T-helper 1 cell treated with Interleukin-12 subunit alpha and Interleukin-12 subunit beta and Interleukin-4 antibody, amounts not matched to agents 30 μg/mL and 1 μg/mL, for 36 hours (primary cell): Measurements from ENCODE around the gene LYAR.
"Not testable (repeated sequence)": the region's sequence is repeated elsewhere in the genome, so short reads cannot be mapped to it uniquely, and the experiment has no call there.

ENCODE experiments used
- H3K27ac Mint-ChIP-seq: one replicate; pipeline ENCODE4 v1.8.0; 2021; ENCODE audit warnings: mild to moderate bottlenecking, mixed read lengths
- H3K27me3 Mint-ChIP-seq: one replicate; pipeline ENCODE4 v1.8.0; 2021; ENCODE audit warnings: low read depth, mixed read lengths
- H3K36me3 Mint-ChIP-seq: one replicate; pipeline ENCODE4 v1.8.0; 2021; ENCODE audit warnings: low read depth, mixed read lengths
- H3K4me1 Mint-ChIP-seq: one replicate; pipeline ENCODE4 v1.8.0; 2021; ENCODE audit warnings: low read depth, mixed read lengths
- H3K4me3 Mint-ChIP-seq: one replicate; pipeline ENCODE4 v1.8.0; 2021; ENCODE audit warnings: mild to moderate bottlenecking, moderate library complexity, mixed read lengths
- H3K9me3 Mint-ChIP-seq: one replicate; pipeline ENCODE4 v1.8.0; 2021; ENCODE audit warnings: mixed read lengths

LYAR gene

DNA sequence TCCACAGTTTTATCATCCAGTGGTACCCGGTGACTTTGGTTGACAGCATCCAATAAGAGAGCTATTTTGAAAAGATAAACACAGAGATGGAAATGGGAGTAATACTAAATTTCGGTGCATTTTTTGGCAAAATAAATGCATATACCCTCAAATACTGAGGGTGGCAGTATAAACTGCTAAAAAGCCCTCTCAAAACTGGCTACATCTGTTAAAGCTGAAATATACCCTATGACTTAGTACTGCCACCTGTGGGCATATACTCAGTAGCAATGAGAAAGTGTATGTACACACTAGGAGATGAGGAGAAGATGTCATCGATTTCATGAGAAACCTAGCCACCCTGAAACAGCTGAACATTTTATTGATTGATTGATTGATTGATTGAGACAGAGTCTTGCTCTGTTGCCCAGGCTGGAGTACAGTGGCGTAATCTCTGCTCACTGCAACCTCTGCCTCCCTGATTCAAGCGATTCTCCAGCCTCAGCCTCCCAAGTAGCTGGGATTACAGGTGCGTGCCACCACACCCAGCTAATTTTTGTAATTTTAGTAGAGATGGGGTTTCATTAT is 29.7 kb downstream of the LYAR start:
- Mint-ChIP-seq H3K27ac (no peak overlapping the region), H3K27me3 (peaks cover 7% of the 10 kb centered on the region), H3K36me3 (no peaks in the 10 kb centered on the region)

GRCh38 chr4:4259484-4260100 is 30.4 kb downstream of the LYAR start:
- no peak overlapping the region for H3K27ac Mint-ChIP-seq
- no peak overlapping the region for H3K4me3 Mint-ChIP-seq
- H3K9me3 Mint-ChIP-seq: no peaks in the 10 kb centered on the region
- peaks cover 3% of the 10 kb centered on the region for H3K4me1 Mint-ChIP-seq
- H3K27me3 Mint-ChIP-seq: peaks cover 11% of the 10 kb centered on the region
- H3K36me3 Mint-ChIP-seq: no peaks in the 10 kb centered on the region

More for the DNA sequence above, 29.7 kb downstream of the LYAR start:
- Mint-ChIP-seq H3K9me3 (no peaks in the 10 kb centered on the region), H3K4me3 (no peak overlapping the region), H3K4me1 (peaks cover 3% of the 10 kb centered on the region)

- H3K27ac Mint-ChIP-seq, H3K36me3 Mint-ChIP-seq, H3K9me3 Mint-ChIP-seq, H3K4me1 Mint-ChIP-seq, H3K4me3 Mint-ChIP-seq: not testable (repeated sequence)
- H3K27me3 Mint-ChIP-seq: peaks cover 14% of the 10 kb centered on the region
These were observed 32.2 kb downstream of the LYAR start for GRCh38 chr4:4257705-4258104.

DNA sequence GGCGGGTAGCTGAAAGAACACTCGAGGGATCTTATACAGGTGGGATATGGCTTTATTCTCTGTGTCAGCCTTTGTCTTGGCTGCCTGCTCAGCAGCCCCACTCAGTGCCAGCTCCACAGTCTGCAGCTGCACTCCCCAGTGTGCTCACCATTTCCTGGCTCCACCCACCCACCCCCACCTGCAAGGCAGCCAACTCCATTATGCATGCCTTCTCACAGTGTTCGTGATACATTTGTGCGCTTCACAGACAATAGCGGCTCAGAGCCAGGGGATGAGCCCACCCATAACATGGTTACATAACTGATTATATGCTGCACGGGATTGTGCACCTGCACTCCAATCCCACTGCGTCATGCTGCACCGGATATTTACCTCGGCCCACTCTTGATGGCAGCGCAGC is 33.2 kb downstream of the LYAR start:
- Mint-ChIP-seq H3K4me3 (no peak overlapping the region), H3K36me3 (no peaks in the 10 kb centered on the region), H3K9me3 (no peaks in the 10 kb centered on the region), H3K4me1 (peaks cover 3% of the 10 kb centered on the region), H3K27me3 (peaks cover 14% of the 10 kb centered on the region), H3K27ac (no peak overlapping the region)

DNA sequence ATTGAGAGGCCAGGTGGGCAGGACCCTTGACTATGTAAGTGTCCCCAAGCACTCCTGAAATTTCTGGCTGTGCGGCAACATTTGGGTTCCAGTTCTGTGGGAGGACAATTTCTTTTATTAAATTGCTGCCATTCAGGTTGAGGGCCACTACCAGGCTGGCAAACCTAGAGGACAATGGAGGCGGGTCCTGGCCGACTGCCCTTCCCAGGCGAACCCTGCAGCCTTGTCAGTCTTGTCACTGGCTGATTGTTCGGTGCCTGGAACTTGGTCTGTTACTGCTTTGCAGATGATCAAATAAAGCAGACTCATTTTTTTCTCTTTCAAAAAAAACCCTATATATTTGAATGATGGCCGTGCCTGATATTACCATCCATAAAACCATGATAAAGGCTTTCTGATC is 35.3 kb downstream of the LYAR start:
- Mint-ChIP-seq H3K4me3 (no peak overlapping the region), H3K4me1 (no peaks in the 10 kb centered on the region), H3K36me3 (no peaks in the 10 kb centered on the region), H3K27me3 (peaks cover 9% of the 10 kb centered on the region), H3K27ac (no peak overlapping the region), H3K9me3 (no peaks in the 10 kb centered on the region)

GRCh38 chr4:4254199-4254598 is 35.8 kb downstream of the LYAR start:
- Mint-ChIP-seq H3K27ac (no peak overlapping the region), H3K36me3 (no peaks in the 10 kb centered on the region), H3K9me3 (no peaks in the 10 kb centered on the region), H3K4me1 (peaks cover under 1% of the 10 kb centered on the region), H3K27me3 (peaks cover 8% of the 10 kb centered on the region), H3K4me3 (no peak overlapping the region)

DNA sequence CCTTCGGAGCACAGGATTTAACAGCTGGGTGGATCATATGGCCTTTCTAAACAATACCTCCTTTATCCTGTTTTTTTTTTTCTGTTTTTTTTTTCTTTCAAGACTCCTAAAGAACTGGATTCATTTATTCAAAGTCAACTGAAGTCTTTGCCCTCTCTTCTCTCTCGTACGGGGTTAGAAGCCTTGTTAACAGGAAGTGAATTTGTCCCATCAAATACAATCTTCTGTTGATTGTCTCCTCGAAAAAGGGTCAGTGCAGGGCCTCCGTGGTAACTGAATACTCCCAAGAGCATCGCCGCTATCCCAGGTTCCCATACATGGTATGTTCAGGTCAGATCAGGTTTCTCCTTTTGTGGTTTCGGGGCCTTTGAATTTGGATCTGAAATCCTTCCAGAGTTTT is 40.1 kb downstream of the LYAR start:
- peaks cover 11% of the 10 kb centered on the region for H3K36me3 Mint-ChIP-seq
- peaks cover 4% of the 10 kb centered on the region for H3K27me3 Mint-ChIP-seq
- no peak overlapping the region for H3K27ac Mint-ChIP-seq
- H3K4me1 Mint-ChIP-seq: peaks cover 22% of the 10 kb centered on the region
- H3K4me3 Mint-ChIP-seq: peak overlapping the region; percentile 36
- H3K9me3 Mint-ChIP-seq: no peaks in the 10 kb centered on the region

DNA sequence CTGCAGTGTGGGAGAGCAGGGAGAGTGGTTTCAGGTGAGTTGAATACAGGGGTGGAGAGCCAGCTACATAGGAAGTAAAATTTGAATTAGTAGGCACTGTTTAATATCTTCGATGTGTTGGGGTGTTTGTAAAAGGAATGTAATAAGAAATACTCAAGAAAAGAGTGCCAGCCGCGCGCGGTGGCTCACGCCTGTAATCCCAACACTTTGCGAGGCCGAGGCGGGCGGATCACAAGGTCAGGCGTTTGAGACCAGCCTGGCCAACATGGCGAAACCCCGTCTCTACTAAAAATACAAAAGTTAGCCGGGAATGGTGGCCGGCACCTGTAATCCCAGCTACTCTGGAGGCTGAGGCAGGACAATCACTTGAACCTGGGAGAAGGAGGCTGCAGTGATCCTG is 40.6 kb downstream of the LYAR start:
- not testable (repeated sequence) for H3K27ac Mint-ChIP-seq, H3K4me3 Mint-ChIP-seq, H3K27me3 Mint-ChIP-seq, H3K9me3 Mint-ChIP-seq
- peaks cover 23% of the 10 kb centered on the region for H3K4me1 Mint-ChIP-seq
- peaks cover 13% of the 10 kb centered on the region for H3K36me3 Mint-ChIP-seq

GRCh38 chr4:4248885-4249203 is 41.1 kb downstream of the LYAR start:
- Mint-ChIP-seq H3K9me3 (no peaks in the 10 kb centered on the region), H3K4me3 (peak overlapping the region; percentile 85), H3K27me3 (peaks cover 4% of the 10 kb centered on the region), H3K27ac (peak overlapping the region; percentile 98), H3K36me3 (peaks cover 16% of the 10 kb centered on the region), H3K4me1 (peaks cover 23% of the 10 kb centered on the region)

DNA sequence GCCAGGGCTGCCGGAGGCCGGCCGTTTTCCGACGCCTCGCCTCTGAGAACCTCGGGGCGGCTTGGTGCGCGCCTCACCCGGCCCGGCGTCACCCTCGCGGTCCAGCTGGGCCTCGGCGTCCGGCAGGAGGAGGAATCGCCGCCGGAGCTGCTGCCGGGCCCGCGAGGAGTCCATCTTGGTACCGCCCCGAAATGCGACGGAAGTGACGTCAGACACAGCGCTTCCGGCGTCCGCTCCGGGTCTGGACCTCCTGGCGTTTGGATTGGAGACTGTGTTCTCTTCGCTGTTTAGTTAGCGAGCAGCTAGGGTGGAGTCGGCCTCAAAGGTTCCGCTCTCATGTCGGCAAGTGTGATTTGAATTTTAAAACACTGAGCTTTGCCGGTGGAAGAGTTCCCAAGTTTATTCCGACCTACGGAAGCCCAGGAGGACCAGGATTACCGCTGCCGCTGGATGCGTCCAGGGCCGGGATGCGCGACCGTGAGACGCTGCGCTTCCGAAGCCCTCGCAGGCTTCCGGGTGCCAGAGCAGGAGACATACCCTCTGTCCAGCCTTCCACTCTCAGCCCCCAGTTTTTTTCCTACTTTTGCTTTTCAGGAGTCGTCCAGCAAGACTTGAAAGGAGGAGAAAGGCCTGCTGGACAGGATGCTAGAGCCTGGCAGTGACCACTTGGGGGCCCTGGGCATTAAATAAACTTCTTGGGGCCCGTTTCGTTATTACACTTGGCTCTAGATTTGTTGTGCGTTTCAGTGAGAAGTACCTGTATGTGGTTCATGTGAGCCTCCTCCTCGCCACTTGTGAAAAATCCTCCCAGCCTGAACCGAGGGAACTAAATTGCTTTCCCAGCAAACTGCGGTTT is 41.7 kb downstream of the LYAR start, which contains the start of gene TMEM128:
TSS of gene TMEM128 (minus strand) at position 195 of the 856 bp plus-strand sequence. CDS start at position 174, 21 bp downstream.
- Mint-ChIP-seq H3K27ac (peak within 1 kb of the TSS; percentile 98), H3K4me3 (peak within 1 kb of the TSS; percentile 85), H3K36me3 (peaks cover 22% of the 10 kb centered on the region), H3K4me1 (peaks cover 23% of the 10 kb centered on the region), H3K9me3 (no peaks in the 10 kb centered on the region), H3K27me3 (peaks cover 4% of the 10 kb centered on the region)

DNA sequence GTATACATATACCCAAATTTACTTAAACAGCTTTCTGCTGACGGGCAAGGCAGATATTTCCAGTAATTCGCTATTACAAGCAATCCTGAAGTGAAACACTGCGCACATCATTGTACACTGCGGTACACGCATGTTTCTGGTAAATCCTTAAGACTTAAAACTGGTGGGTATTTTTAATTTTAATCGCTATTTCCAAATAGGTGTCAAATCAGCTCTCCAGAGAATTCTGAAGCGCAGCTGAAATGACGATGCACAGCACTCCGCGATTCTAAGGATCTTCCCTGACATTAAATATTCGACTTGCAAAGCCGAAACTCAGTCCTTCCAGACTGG is 42.3 kb downstream of the LYAR start:
- peaks cover 22% of the 10 kb centered on the region for H3K36me3 Mint-ChIP-seq
- H3K4me3 Mint-ChIP-seq: peak overlapping the region; percentile 85
- peaks cover 23% of the 10 kb centered on the region for H3K4me1 Mint-ChIP-seq
- H3K27ac Mint-ChIP-seq: peak overlapping the region; percentile 98
- H3K27me3 Mint-ChIP-seq: no peaks in the 10 kb centered on the region
- H3K9me3 Mint-ChIP-seq: no peaks in the 10 kb centered on the region

DNA sequence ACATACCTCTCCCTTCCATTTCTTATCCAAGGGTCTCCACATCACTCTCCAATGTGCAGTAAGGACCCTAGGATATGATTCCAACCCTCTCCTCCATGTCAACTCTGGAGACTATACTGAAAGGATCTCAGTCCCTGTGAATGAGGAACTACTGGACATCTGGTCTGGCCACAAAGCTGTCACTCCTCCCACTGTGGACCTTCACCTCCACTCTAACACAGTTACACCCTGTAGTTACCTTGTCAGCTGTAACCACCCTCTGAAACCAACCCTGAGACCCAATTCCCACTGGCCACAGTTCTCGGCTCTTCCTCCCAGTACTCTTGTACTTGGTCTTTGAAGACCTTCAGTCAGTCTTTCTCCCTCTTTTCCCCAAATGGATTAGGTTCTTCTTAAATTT is 44.8 kb downstream of the LYAR start:
- Mint-ChIP-seq H3K36me3 (peaks cover 30% of the 10 kb centered on the region), H3K9me3 (no peaks in the 10 kb centered on the region), H3K27ac (no peak overlapping the region)

DNA sequence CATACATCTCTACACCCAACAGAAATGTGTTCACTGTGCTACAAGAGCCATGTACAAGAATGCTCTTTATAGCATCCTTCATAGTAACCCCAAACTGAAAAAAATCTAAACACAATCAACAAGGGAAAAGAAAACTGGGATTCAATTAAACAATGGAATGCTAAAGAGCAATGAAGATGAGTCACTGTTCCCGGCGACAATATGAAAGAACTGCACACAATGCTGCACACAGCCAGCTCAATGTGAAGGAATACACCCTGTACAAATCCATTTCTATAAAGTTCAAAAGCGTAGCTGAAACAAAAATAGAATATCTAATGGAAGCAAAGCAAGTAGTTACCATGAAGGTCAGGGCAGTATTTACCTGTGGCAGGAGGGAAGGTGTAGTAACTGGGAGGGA is 50.4 kb downstream of the LYAR start:
- not testable (repeated sequence) for H3K27me3 Mint-ChIP-seq, H3K4me1 Mint-ChIP-seq, H3K4me3 Mint-ChIP-seq, H3K9me3 Mint-ChIP-seq, H3K27ac Mint-ChIP-seq
- H3K36me3 Mint-ChIP-seq: peaks cover 29% of the 10 kb centered on the region

More for the DNA sequence above, 44.8 kb downstream of the LYAR start:
- Mint-ChIP-seq H3K4me1 (peaks cover 23% of the 10 kb centered on the region), H3K4me3 (no peak overlapping the region), H3K27me3 (no peaks in the 10 kb centered on the region)

- Mint-ChIP-seq H3K9me3 (no peaks in the 10 kb centered on the region), H3K4me1 (peaks cover 2% of the 10 kb centered on the region)
These were observed 56.3 kb downstream of the LYAR start for GRCh38 chr4:4233610-4234009.

GRCh38 chr4:4228356-4228668 is 61.6 kb downstream of the LYAR start:
- no peaks in the 10 kb centered on the region for H3K36me3 Mint-ChIP-seq
- H3K9me3 Mint-ChIP-seq: no peaks in the 10 kb centered on the region
- H3K27me3 Mint-ChIP-seq: peaks cover 56% of the 10 kb centered on the region
- H3K27ac Mint-ChIP-seq: no peak overlapping the region
- H3K4me1 Mint-ChIP-seq: no peaks in the 10 kb centered on the region
- no peak overlapping the region for H3K4me3 Mint-ChIP-seq

More at GRCh38 chr4:4233610-4234009, 56.3 kb downstream of the LYAR start:
- H3K36me3 Mint-ChIP-seq: peaks cover 10% of the 10 kb centered on the region
- no peak overlapping the region for H3K4me3 Mint-ChIP-seq
- H3K27ac Mint-ChIP-seq: no peak overlapping the region
- peaks cover 17% of the 10 kb centered on the region for H3K27me3 Mint-ChIP-seq
